HepG2 (cell line): Measurements from ENCODE around the gene C2CD2. TPM values are rescaled to one million over a fixed set of nuclear protein-coding genes. Genes with fewer than 3 reads are reported as not detected.

Source experiments
- ATAC-seq: fragments of 200-7000 bp; cut with Tn5 transposase; 3 replicates; pipeline ENCODE4 v1.9.1; 2020; ENCODE audit warnings: mild to moderate bottlenecking, moderate library complexity
- BruUV-seq: library from RNA; stranded (reverse); fragments of 400-500 nt; replicated peaks from 2 replicates; lab custom pipeline; 2021; lab: Mats Ljungman, UMichigan
- CTCF ChIA-PET: fragments of 300-600 bp; formaldehyde crosslinking; extraction: SDS; loops from one replicate; lab custom pipeline; 2021; ENCODE audit warnings: low total read pairs, inconsistent platforms, low intra/inter-chr PET ratio; lab: Yijun Ruan, JAX
- POLR2A ChIA-PET: fragments of 350-600 bp; sonication (Branson Sonifier 250); formaldehyde crosslinking; loops from one replicate; lab custom pipeline; 2020; ENCODE audit warnings: antibody characterized with exemption, inconsistent platforms; lab: Yijun Ruan, JAX
- DNase-seq: peaks from one replicate; pipeline ENCODE4 v3.0.0-alpha.2; 2015; ENCODE audit warnings: low spot score
- FAIRE-seq: peaks from 3 replicates; lab custom pipeline; 2011; peaks lifted over from hg19 to GRCh38; lab: Jason Lieb, UNC
- H2AFZ ChIP-seq: one replicate; pipeline ENCODE4 v1.6.1; 2011; ENCODE audit warnings: low read length, inconsistent platforms
- H3K27ac ChIP-seq: fragments of 300-600 bp; 3 replicates; pipeline ENCODE4 v1.8.0; 2011; ENCODE audit warnings: mixed run types, mild to moderate bottlenecking, mixed read lengths, low read length, inconsistent platforms; ENCODE audit not compliant: insufficient read depth; ENCODE audit errors: extremely low read length
- H3K27me3 ChIP-seq, 2 experiments: fragments of 200-600 bp in 1 of 2; 2 replicates in 1 of 2; 3 replicates in 1 of 2; pipeline versions ENCODE4 v1.6.0 to v1.8.0; 2011; ENCODE audit warnings: low read length in 2 of 2, mild to moderate bottlenecking in 2 of 2, moderate library complexity in 2 of 2, inconsistent platforms in 1 of 2; ENCODE audit not compliant: insufficient read depth in 2 of 2, control insufficient read depth in 1 of 2
- H3K36me3 ChIP-seq, 2 experiments: fragments of 200-600 bp in 1 of 2; replicated peaks in 1 of 2; 2 replicates in 1 of 2; 3 replicates in 1 of 2; pipeline versions ENCODE4 v1.5.1 to v1.8.0; 2011; ENCODE audit warnings: low read length in 2 of 2, inconsistent platforms in 1 of 2; ENCODE audit not compliant: insufficient read depth in 2 of 2, control insufficient read depth in 1 of 2
- H3K4me1 ChIP-seq: 2 replicates; pipeline ENCODE4 v1.5.1; 2012; ENCODE audit warnings: low read length, inconsistent platforms; ENCODE audit not compliant: insufficient read depth
- H3K4me2 ChIP-seq: 2 replicates; pipeline ENCODE4 v1.6.0; 2011; ENCODE audit warnings: low read depth, low read length, inconsistent platforms
- H3K4me3 ChIP-seq, 3 experiments: fragments of 200-600 bp in 1 of 3; sonication (generic), shearing (Covaris generic) in 1 of 3; replicated peaks in 1 of 3; 2 replicates each; pipeline ENCODE4 v1.5.1; 2011 to 2016; ENCODE audit warnings: low read length in 3 of 3, inconsistent platforms in 2 of 3, low read depth in 2 of 3, mild to moderate bottlenecking in 2 of 3, control low read depth in 1 of 3, mixed read lengths in 1 of 3; ENCODE audit not compliant: insufficient read depth in 1 of 3
- H3K79me2 ChIP-seq: one replicate; pipeline ENCODE4 v1.6.1; 2011; ENCODE audit warnings: low read length, inconsistent platforms; ENCODE audit not compliant: insufficient read depth
- H3K9ac ChIP-seq: 2 replicates; pipeline ENCODE4 v1.6.0; 2011; ENCODE audit warnings: mild to moderate bottlenecking, low read depth, low read length, inconsistent platforms; ENCODE audit not compliant: insufficient read depth
- H3K9me3 ChIP-seq: 2 replicates; pipeline ENCODE4 v1.5.1; 2012; ENCODE audit warnings: mild to moderate bottlenecking, low read length
- H4K20me1 ChIP-seq: 2 replicates; pipeline ENCODE4 v1.6.0; 2011; ENCODE audit warnings: inconsistent platforms, mild to moderate bottlenecking, low read length, moderate library complexity; ENCODE audit not compliant: insufficient read depth
- MEIS2 ChIP-seq: sonication (generic); formaldehyde crosslinking; IDR thresholded peaks from 2 replicates; pipeline ENCODE4 v1.9.0; 2021; ENCODE audit warnings: mild to moderate bottlenecking, missing genetic modification reagents
- NPAS2 ChIP-seq: sonication (generic); formaldehyde crosslinking; IDR thresholded peaks from 2 replicates; pipeline ENCODE4 v1.8.0; 2022; ENCODE audit warnings: mild to moderate bottlenecking, missing genetic modification reagents, borderline replicate concordance
- SP4 ChIP-seq: sonication (generic); formaldehyde crosslinking; IDR thresholded peaks from 2 replicates; pipeline ENCODE4 v1.8.1; 2023; ENCODE audit warnings: mild to moderate bottlenecking, missing genetic modification reagents
- TOPORS ChIP-seq: sonication (generic); formaldehyde crosslinking; IDR thresholded peaks from 2 replicates; pipeline ENCODE4 v1.8.0; 2023; ENCODE audit warnings: mild to moderate bottlenecking, missing genetic modification reagents
- ZNF136 ChIP-seq: sonication (generic); formaldehyde crosslinking; IDR thresholded peaks from 2 replicates; pipeline ENCODE4 v1.8.1; 2022; ENCODE audit warnings: low read depth, mild to moderate bottlenecking, moderate library complexity, missing genetic modification reagents
- ZNF160 ChIP-seq: sonication (generic); formaldehyde crosslinking; IDR thresholded peaks from 2 replicates; pipeline ENCODE4 v1.8.0; 2022; ENCODE audit warnings: mild to moderate bottlenecking, inconsistent platforms, missing genetic modification reagents
- ZNF615 ChIP-seq: sonication (generic); formaldehyde crosslinking; IDR thresholded peaks from 2 replicates; pipeline ENCODE4 v1.5.0; 2020; ENCODE audit warnings: mild to moderate bottlenecking, missing genetic modification reagents, borderline replicate concordance
- WGBS: methylation state at CpG from one replicate; pipeline ENCODE4 v1.1.6; 2017; ENCODE audit warnings: low lambda C conversion rate; 5-methylcytosine and 5-hydroxymethylcytosine counted together
- in situ Hi-C: cut with HindIII; loops from 2 replicates; pipeline ENCODE4 v1.10.0; 2017; ENCODE audit warnings: low pct_unique_long_range_greater_than_20kb; ENCODE audit not compliant: extremely low pct_ligation_motif_present
- intact Hi-C: fragments of 100-400 bp; cut with micrococcal nuclease; formaldehyde crosslinking; loops from one replicate; pipeline ENCODE4 v1.10.0; 2022; ENCODE audit not compliant: unreplicated experiment
- polyA plus RNA-seq, 8 experiments: library from polyadenylated mRNA; depleted of rRNA in 3 of 8; stranded (reverse) in 7 of 8; unstranded in 1 of 8; fragments of >200 nt; fragmentation: Illumina TruSeq in 4 of 8; extraction: Trizol in 4 of 8; gene quantifications; 2 replicates each; pipeline versions ENCODE4 v1.2.1 to v1.2.3, GENCODE V29; 2011 to 2016; ENCODE audit warnings: low read depth in 4 of 8, missing spikeins in 1 of 8, mixed read lengths in 1 of 8; ENCODE audit not compliant: insufficient read depth in 1 of 8
- total RNA-seq, 5 experiments: library from RNA; depleted of rRNA; stranded (reverse); fragments of >200 nt; fragmentation: Illumina TruSeq; extraction: Trizol; gene quantifications; 2 replicates each; pipeline ENCODE4 v1.2.3, GENCODE V29; 2016; ENCODE audit warnings: low read depth in 1 of 5
- TF ChIP-seq, protein P1 (sequence below): sonication (generic); formaldehyde crosslinking; IDR thresholded peaks from 2 replicates; pipeline ENCODE4 v1.4.0; 2020; ENCODE audit warnings: mild to moderate bottlenecking, missing genetic modification reagents, borderline replicate concordance
- TF ChIP-seq, protein P2 (sequence below): sonication (generic); formaldehyde crosslinking; IDR thresholded peaks from 2 replicates; pipeline ENCODE4 v1.4.0; 2020; ENCODE audit warnings: mild to moderate bottlenecking, missing genetic modification reagents

The C2CD2 gene
- total and polyA plus RNA-seq, 2 of the 13 experiments (the other 11 are each of a cell fraction or from before 2014, with no cell fraction given): 12.5 to 19.7 TPM

DNA sequence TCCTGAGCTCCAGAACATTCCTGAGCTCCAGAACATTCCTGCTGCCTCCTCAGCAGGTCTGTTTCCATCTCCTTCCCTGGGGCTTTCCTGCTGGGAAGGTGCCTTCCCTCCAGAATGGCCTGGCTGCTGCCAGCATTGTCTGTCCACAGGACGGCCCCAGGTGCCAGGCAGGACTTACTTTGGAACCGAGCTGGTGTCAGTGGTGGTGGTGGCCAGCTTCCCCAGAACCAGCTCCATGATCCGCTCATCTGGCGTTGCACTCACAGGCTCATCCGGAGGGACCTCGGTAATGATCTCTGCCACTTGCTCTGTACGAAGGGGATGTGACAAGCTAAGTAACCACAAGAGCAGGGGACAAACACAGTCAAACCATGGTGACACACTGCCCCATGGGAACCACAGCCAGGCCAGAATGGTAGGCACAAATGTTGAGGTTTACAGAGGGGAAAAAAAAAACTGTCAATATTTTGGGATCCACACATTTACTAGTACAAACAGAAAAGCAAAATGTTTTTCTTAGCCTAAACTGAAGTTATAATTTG is 116.0 kb downstream of the C2CD2 start:
- peaks cover 9% of the 10 kb centered on the region for H3K9me3 ChIP-seq
- in situ Hi-C loops: no loop called here
- H3K4me2 ChIP-seq: no peak overlapping the region
- H3K36me3 ChIP-seq: peaks cover 4 to 43% of the 10 kb centered on the region in 2 experiments; a peak in 4 of 5 replicates
- H3K27me3 ChIP-seq: no peaks in the 10 kb centered on the region
- 92% methylated on average over 6 of the region's 7 CpGs for WGBS
- FAIRE-seq (no peak), ATAC-seq (no peak), DNase-seq (no peak)
- no peaks in the 10 kb centered on the region for H3K4me1 ChIP-seq
- CTCF ChIA-PET: no interaction called here
- no peak overlapping the region for H3K9ac ChIP-seq
- POLR2A ChIA-PET: no interaction called here
- BruUV-seq: no TSS peak
- H3K79me2 ChIP-seq: no peaks in the 10 kb centered on the region
- no peak overlapping the region for H2AFZ ChIP-seq
- no peak overlapping the region for H3K27ac ChIP-seq
- no peaks in the 10 kb centered on the region for H4K20me1 ChIP-seq
- TF ChIP-seq ZNF136 (CRISPR knock-in tag) (no peak), TOPORS (CRISPR knock-in tag) (no peak), MEIS2 (CRISPR knock-in tag) (no peak), ZNF615 (CRISPR knock-in tag) (no peak), ZNF160 (CRISPR knock-in tag) (no peak), SP4 (CRISPR knock-in tag) (no peak), NPAS2 (CRISPR knock-in tag) (no peak)
- TF ChIP-seq, protein P1, sequence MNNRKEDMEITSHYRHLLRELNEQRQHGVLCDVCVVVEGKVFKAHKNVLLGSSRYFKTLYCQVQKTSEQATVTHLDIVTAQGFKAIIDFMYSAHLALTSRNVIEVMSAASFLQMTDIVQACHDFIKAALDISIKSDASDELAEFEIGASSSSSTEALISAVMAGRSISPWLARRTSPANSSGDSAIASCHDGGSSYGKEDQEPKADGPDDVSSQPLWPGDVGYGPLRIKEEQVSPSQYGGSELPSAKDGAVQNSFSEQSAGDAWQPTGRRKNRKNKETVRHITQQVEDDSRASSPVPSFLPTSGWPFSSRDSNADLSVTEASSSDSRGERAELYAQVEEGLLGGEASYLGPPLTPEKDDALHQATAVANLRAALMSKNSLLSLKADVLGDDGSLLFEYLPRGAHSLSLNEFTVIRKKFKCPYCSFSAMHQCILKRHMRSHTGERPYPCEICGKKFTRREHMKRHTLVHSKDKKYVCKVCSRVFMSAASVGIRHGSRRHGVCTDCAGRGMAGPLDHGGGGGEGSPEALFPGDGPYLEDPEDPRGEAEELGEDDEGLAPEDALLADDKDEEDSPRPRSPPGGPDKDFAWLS (CRISPR knock-in tag): no peak
- TF ChIP-seq, protein P2, sequence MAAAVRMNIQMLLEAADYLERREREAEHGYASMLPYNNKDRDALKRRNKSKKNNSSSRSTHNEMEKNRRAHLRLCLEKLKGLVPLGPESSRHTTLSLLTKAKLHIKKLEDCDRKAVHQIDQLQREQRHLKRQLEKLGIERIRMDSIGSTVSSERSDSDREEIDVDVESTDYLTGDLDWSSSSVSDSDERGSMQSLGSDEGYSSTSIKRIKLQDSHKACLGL (CRISPR knock-in tag): no peak
- intact Hi-C loops: no loop called here
- no peak overlapping the region for H3K4me3 ChIP-seq
